Keratinocyte (primary cell): ENCODE results near the gene FMNL2. TPM values are rescaled to one million over a fixed set of nuclear protein-coding genes. Genes with fewer than 3 reads are reported as not detected.

Source experiments
- DNase-seq: peaks from one replicate; pipeline ENCODE4 v3.0.0-alpha.2; 2011; ENCODE audit warnings: low read depth, missing footprints, low spot score
- FAIRE-seq: peaks from 2 replicates; lab custom pipeline; 2011; peaks lifted over from hg19 to GRCh38; lab: Jason Lieb, UNC
- H2AFZ ChIP-seq: 2 replicates; pipeline ENCODE4 v1.6.0; 2012; ENCODE audit warnings: low read length, control low read depth, inconsistent platforms; ENCODE audit not compliant: control insufficient read depth
- H3K27ac ChIP-seq: 2 replicates; pipeline ENCODE4 v1.5.1; 2011; ENCODE audit warnings: low read length; ENCODE audit not compliant: control insufficient read depth, insufficient read depth
- H3K27me3 ChIP-seq: 3 replicates; pipeline ENCODE4 v1.6.0; 2011; ENCODE audit warnings: low read length; ENCODE audit not compliant: control insufficient read depth, insufficient read depth; ENCODE audit errors: extremely low read depth
- H3K36me3 ChIP-seq, 2 experiments: 2 replicates in 1 of 2; 3 replicates in 1 of 2; pipeline ENCODE4 v1.5.1; 2011; ENCODE audit warnings: low read length in 2 of 2, mild to moderate bottlenecking in 1 of 2; ENCODE audit not compliant: control insufficient read depth in 2 of 2, insufficient read depth in 2 of 2; ENCODE audit errors: extremely low read depth in 1 of 2
- H3K4me1 ChIP-seq: 3 replicates; pipeline ENCODE4 v1.5.1; 2011; ENCODE audit warnings: low read length; ENCODE audit not compliant: control insufficient read depth, insufficient read depth; ENCODE audit errors: extremely low read depth
- H3K4me2 ChIP-seq: 3 replicates; pipeline ENCODE4 v1.6.0; 2011; ENCODE audit warnings: low read depth, low read length; ENCODE audit not compliant: control insufficient read depth, insufficient read depth; ENCODE audit errors: extremely low read depth
- H3K4me3 ChIP-seq, 3 experiments: fragments of 200-600 bp in 1 of 3; sonication (generic) in 1 of 3; 2 replicates in 2 of 3; 3 replicates in 1 of 3; pipeline ENCODE4 v1.5.1; 2011 to 2016; ENCODE audit warnings: low read length in 3 of 3, mild to moderate bottlenecking in 3 of 3, control low read depth in 2 of 3, inconsistent platforms in 1 of 3, low read depth in 1 of 3, mixed read lengths in 1 of 3, mixed run types in 1 of 3, moderate library complexity in 1 of 3; ENCODE audit not compliant: control insufficient read depth in 2 of 3, insufficient read depth in 2 of 3; ENCODE audit errors: extremely low read depth in 1 of 3
- H3K79me2 ChIP-seq: 2 replicates; pipeline ENCODE4 v1.6.0; 2012; ENCODE audit warnings: low read length; ENCODE audit not compliant: control insufficient read depth, insufficient read depth
- H3K9ac ChIP-seq: 3 replicates; pipeline ENCODE4 v1.6.0; 2011; ENCODE audit warnings: low read length; ENCODE audit not compliant: control insufficient read depth, insufficient read depth; ENCODE audit errors: extremely low read depth
- H3K9me1 ChIP-seq: 3 replicates; pipeline ENCODE4 v1.6.0; 2011; ENCODE audit warnings: low read length; ENCODE audit not compliant: control insufficient read depth, insufficient read depth; ENCODE audit errors: extremely low read depth
- H3K9me3 ChIP-seq: 2 replicates; pipeline ENCODE4 v1.5.1; 2012; ENCODE audit warnings: low read depth, low read length; ENCODE audit not compliant: control insufficient read depth
- H4K20me1 ChIP-seq: 3 replicates; pipeline ENCODE4 v1.6.0; 2011; ENCODE audit warnings: low read length; ENCODE audit not compliant: control insufficient read depth, insufficient read depth; ENCODE audit errors: extremely low read depth
- CTCF ChIP-seq, 3 experiments: IDR thresholded peaks in 1 of 3; conservative IDR thresholded peaks in 1 of 3; optimal IDR thresholded peaks in 1 of 3; 2 replicates in 2 of 3; 3 replicates in 1 of 3; pipeline versions ENCODE3 to v1.5.1; 2011; ENCODE audit warnings: low read length in 3 of 3, mild to moderate bottlenecking in 3 of 3, moderate library complexity in 2 of 3, control low read depth in 1 of 3, inconsistent platforms in 1 of 3; ENCODE audit not compliant: insufficient read depth in 2 of 3; ENCODE audit errors: extremely low read depth in 1 of 3
- EZH2 ChIP-seq: IDR thresholded peaks from one replicate; pipeline ENCODE4 v1.6.1; 2012; ENCODE audit warnings: inconsistent platforms, mild to moderate bottlenecking, low read length, moderate library complexity
- dilution Hi-C: fragments of 300-500 bp; cut with MboI; formaldehyde crosslinking; loops from one replicate; pipeline ENCODE4 v1.7.0; 2020; ENCODE audit warnings: low sequenced_read_pairs; ENCODE audit not compliant: extremely low pct_ligation_motif_present
- polyA plus RNA-seq, 5 experiments: library from polyadenylated mRNA; depleted of rRNA in 3 of 5; stranded (reverse) in 3 of 5; stranded (forward) in 1 of 5; unstranded in 1 of 5; fragments of >200 nt; gene quantifications; 1 replicate in 1 of 5; 2 replicates in 3 of 5; 3 replicates in 1 of 5; pipeline versions ENCODE4 v1.2.1 to v1.2.3, GENCODE V29; 2011 to 2012; ENCODE audit warnings: missing spikeins in 2 of 5, low read depth in 1 of 5, low replicate concordance in 1 of 5

FMNL2 gene
- polyA plus RNA-seq, 1 donor (not counting 4 experiments of a cell fraction or from before 2014, with no cell fraction given), result 62.7 TPM

GRCh38 chr2:152352616-152353015 is 17.6 kb downstream of the FMNL2 start:
- peaks cover 12% of the 10 kb centered on the region for H4K20me1 ChIP-seq
- H3K27ac ChIP-seq, result no peak overlapping the region
- dilution Hi-C loops, result no loop called here
- no peak overlapping the region for H2AFZ ChIP-seq
- no peaks in the 10 kb centered on the region for H3K27me3 ChIP-seq
- peaks cover 10% of the 10 kb centered on the region for H3K9me1 ChIP-seq
- no peaks in the 10 kb centered on the region for H3K9me3 ChIP-seq
- peaks cover 1 to 3% of the 10 kb centered on the region in 2 experiments for H3K36me3 ChIP-seq
- FAIRE-seq (no peak), DNase-seq (no peak)
- no peak overlapping the region for H3K9ac ChIP-seq
- TF ChIP-seq EZH2 (no peak), CTCF (optimal IDR thresholded peaks at IDR 0.05 in 1 of 3, IDR thresholded peaks at IDR 0.05 in 1 of 3, conservative IDR thresholded peaks at IDR 0.05 in 1 of 3; ENCODE audit: extremely low read depth in 1 of 3, insufficient read depth in 2 of 3, low read length in 3 of 3) (no peak)
- no peak overlapping the region for H3K4me3 ChIP-seq
- peaks cover 13% of the 10 kb centered on the region for H3K4me1 ChIP-seq
- H3K79me2 ChIP-seq, result peaks cover 82% of the 10 kb centered on the region
- no peak overlapping the region for H3K4me2 ChIP-seq

DNA sequence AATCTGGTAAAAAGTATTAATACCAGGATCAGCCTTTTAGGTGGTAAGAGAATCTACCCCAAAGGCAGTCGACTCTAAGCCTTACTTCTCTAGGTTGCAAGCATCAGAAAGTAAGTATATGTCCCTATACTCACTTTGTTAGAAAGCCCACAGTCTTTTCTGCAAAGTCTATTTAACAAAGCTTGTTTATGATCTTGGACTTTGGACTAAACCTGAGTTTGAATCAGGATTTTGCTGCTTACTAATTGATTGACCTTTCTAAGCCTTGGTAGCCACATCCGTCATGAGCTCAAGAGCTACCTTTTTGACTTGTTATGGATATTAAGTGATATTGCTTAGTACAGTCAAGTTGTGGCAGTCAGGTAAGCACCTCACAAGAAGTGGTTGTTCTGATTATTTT is 18.4 kb downstream of the FMNL2 start:
- peaks cover 10% of the 10 kb centered on the region for H3K9me1 ChIP-seq
- H3K79me2 ChIP-seq, result peaks cover 82% of the 10 kb centered on the region
- DNase-seq (no peak), FAIRE-seq (no peak)
- no peak overlapping the region for H3K4me3 ChIP-seq
- TF ChIP-seq EZH2, result no peak
- TF ChIP-seq CTCF (optimal IDR thresholded peaks at IDR 0.05 in 1 of 3, IDR thresholded peaks at IDR 0.05 in 1 of 3, conservative IDR thresholded peaks at IDR 0.05 in 1 of 3; ENCODE audit: extremely low read depth in 1 of 3, insufficient read depth in 2 of 3, low read length in 3 of 3), result no peak
- dilution Hi-C loops, result no loop called here
- no peaks in the 10 kb centered on the region for H3K27me3 ChIP-seq
- H3K27ac ChIP-seq, result no peak overlapping the region
- peaks cover 7% of the 10 kb centered on the region for H4K20me1 ChIP-seq
- no peak overlapping the region for H3K4me2 ChIP-seq
- H3K4me1 ChIP-seq, result peaks cover 13% of the 10 kb centered on the region
- H3K9me3 ChIP-seq, result no peaks in the 10 kb centered on the region
- H2AFZ ChIP-seq, result no peak overlapping the region
- H3K36me3 ChIP-seq, result peaks cover 0 to 3% of the 10 kb centered on the region in 2 experiments
- no peak overlapping the region for H3K9ac ChIP-seq
